ENCODE data around the gene RTL5. TPM values are rescaled to one million over a fixed set of nuclear protein-coding genes. Genes with fewer than 3 reads are reported as not detected.

Gene RTL5
- polyA plus RNA-seq, 1 donor (not counting 4 experiments of a cell fraction or from before 2014, with no cell fraction given): 0.09 TPM

GRCh38 chrX:72100051-72100755 is 31.5 kb downstream of the RTL5 start:
- Histone ChIP-seq H3K9me3 (ENCODE audit: control insufficient read depth, low read depth, low read length) (no peaks in the 10 kb centered on the region), H3K9me1 (ENCODE audit: control insufficient read depth, extremely low read depth, insufficient read depth, low read length) (no peaks in the 10 kb centered on the region), H4K20me1 (ENCODE audit: control insufficient read depth, extremely low read depth, insufficient read depth, low read length) (no peaks in the 10 kb centered on the region), H3K79me2 (ENCODE audit: control insufficient read depth, insufficient read depth, low read length) (no peaks in the 10 kb centered on the region), H3K4me1 (ENCODE audit: control insufficient read depth, extremely low read depth, insufficient read depth, low read length) (no peaks in the 10 kb centered on the region), H3K36me3 (ENCODE audit: control insufficient read depth in 2 of 2, extremely low read depth in 1 of 2, insufficient read depth in 2 of 2, low read length in 2 of 2) (no peaks in the 10 kb centered on the region), H3K27me3 (ENCODE audit: control insufficient read depth, extremely low read depth, insufficient read depth, low read length) (peaks cover 14% of the 10 kb centered on the region), H2AFZ (ENCODE audit: control insufficient read depth, low read length) (no peak overlapping the region), H3K4me2 (ENCODE audit: control insufficient read depth, extremely low read depth, insufficient read depth, low read depth, low read length) (no peak overlapping the region), H3K9ac (ENCODE audit: control insufficient read depth, extremely low read depth, insufficient read depth, low read length) (no peak overlapping the region), H3K4me3 (ENCODE audit: control insufficient read depth in 2 of 3, extremely low read depth in 1 of 3, insufficient read depth in 2 of 3, low read depth in 1 of 3, low read length in 3 of 3) (no peak overlapping the region), H3K27ac (ENCODE audit: control insufficient read depth, insufficient read depth, low read length) (no peak overlapping the region)
- dilution Hi-C loops (cut with MboI; ENCODE audit: extremely low pct_ligation_motif_present, low sequenced_read_pairs): no loop called here
- DNase-seq (ENCODE audit: low read depth, low spot score): no peak
- FAIRE-seq: no peak
- TF ChIP-seq CTCF (optimal IDR thresholded peaks at IDR 0.05 in 1 of 3, IDR thresholded peaks at IDR 0.05 in 1 of 3, conservative IDR thresholded peaks at IDR 0.05 in 1 of 3; ENCODE audit: extremely low read depth in 1 of 3, insufficient read depth in 2 of 3, low read length in 3 of 3) (no peak), EZH2 (IDR thresholded peaks at IDR 0.05; ENCODE audit: low read length) (no peak)

- Histone ChIP-seq H2AFZ (ENCODE audit: control insufficient read depth, low read length) (no peak overlapping the region), H3K9ac (ENCODE audit: control insufficient read depth, extremely low read depth, insufficient read depth, low read length) (no peak overlapping the region), H3K4me1 (ENCODE audit: control insufficient read depth, extremely low read depth, insufficient read depth, low read length) (no peaks in the 10 kb centered on the region), H3K27me3 (ENCODE audit: control insufficient read depth, extremely low read depth, insufficient read depth, low read length) (peaks cover 10% of the 10 kb centered on the region), H3K36me3 (ENCODE audit: control insufficient read depth in 2 of 2, extremely low read depth in 1 of 2, insufficient read depth in 2 of 2, low read length in 2 of 2) (no peaks in the 10 kb centered on the region), H3K4me2 (ENCODE audit: control insufficient read depth, extremely low read depth, insufficient read depth, low read depth, low read length) (no peak overlapping the region), H3K9me1 (ENCODE audit: control insufficient read depth, extremely low read depth, insufficient read depth, low read length) (no peaks in the 10 kb centered on the region), H4K20me1 (ENCODE audit: control insufficient read depth, extremely low read depth, insufficient read depth, low read length) (no peaks in the 10 kb centered on the region), H3K4me3 (ENCODE audit: control insufficient read depth in 2 of 3, extremely low read depth in 1 of 3, insufficient read depth in 2 of 3, low read depth in 1 of 3, low read length in 3 of 3) (no peak overlapping the region), H3K9me3 (ENCODE audit: control insufficient read depth, low read depth, low read length) (no peaks in the 10 kb centered on the region), H3K79me2 (ENCODE audit: control insufficient read depth, insufficient read depth, low read length) (no peaks in the 10 kb centered on the region), H3K27ac (ENCODE audit: control insufficient read depth, insufficient read depth, low read length) (no peak overlapping the region)
- dilution Hi-C loops (cut with MboI; ENCODE audit: extremely low pct_ligation_motif_present, low sequenced_read_pairs): no loop called here
- DNase-seq (ENCODE audit: low read depth, low spot score) (no peak), FAIRE-seq (no peak)
- TF ChIP-seq EZH2 (IDR thresholded peaks at IDR 0.05; ENCODE audit: low read length): no peak
- TF ChIP-seq CTCF (optimal IDR thresholded peaks at IDR 0.05 in 1 of 3, IDR thresholded peaks at IDR 0.05 in 1 of 3, conservative IDR thresholded peaks at IDR 0.05 in 1 of 3; ENCODE audit: extremely low read depth in 1 of 3, insufficient read depth in 2 of 3, low read length in 3 of 3): no peak
Observed at GRCh38 chrX:72097098-72097497, 34.6 kb downstream of the RTL5 start.
